Measurements from ENCODE around the gene VRK2.
"Not testable (repeated sequence)": the region's sequence is repeated elsewhere in the genome, so short reads cannot be mapped to it uniquely, and the experiment has no call there.

The VRK2 gene

DNA sequence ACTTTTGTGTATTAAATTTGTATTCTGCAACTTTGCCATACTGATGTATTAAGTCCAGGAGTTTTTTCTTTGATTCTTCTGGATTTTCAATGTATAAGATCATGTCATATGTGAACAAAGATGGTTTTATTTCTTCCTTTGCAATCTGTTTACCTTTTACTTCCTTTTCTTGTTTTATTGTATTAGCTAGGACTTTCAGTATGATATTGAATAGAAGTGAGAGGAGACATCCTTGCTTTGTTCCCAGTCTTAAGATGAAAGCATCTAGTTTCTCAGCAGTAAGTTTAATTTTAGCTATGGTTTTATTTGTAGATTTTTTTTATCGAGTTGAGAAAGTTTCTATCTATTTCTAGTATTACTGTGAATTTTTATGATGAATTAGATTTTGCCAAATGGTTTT is 25.5 kb downstream of the VRK2 start:
- TF ChIP-seq, protein P1, sequence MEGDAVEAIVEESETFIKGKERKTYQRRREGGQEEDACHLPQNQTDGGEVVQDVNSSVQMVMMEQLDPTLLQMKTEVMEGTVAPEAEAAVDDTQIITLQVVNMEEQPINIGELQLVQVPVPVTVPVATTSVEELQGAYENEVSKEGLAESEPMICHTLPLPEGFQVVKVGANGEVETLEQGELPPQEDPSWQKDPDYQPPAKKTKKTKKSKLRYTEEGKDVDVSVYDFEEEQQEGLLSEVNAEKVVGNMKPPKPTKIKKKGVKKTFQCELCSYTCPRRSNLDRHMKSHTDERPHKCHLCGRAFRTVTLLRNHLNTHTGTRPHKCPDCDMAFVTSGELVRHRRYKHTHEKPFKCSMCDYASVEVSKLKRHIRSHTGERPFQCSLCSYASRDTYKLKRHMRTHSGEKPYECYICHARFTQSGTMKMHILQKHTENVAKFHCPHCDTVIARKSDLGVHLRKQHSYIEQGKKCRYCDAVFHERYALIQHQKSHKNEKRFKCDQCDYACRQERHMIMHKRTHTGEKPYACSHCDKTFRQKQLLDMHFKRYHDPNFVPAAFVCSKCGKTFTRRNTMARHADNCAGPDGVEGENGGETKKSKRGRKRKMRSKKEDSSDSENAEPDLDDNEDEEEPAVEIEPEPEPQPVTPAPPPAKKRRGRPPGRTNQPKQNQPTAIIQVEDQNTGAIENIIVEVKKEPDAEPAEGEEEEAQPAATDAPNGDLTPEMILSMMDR (IDR thresholded peaks at IDR 0.05; ENCODE audit: control extremely low read depth, extremely low read depth, low read depth, missing control alignments): no peak
- CTCF ChIA-PET: no interaction called here
- no peak for DNase-seq (ENCODE audit: extremely low spot score)
- POLR2A ChIA-PET: no interaction called here

DNA sequence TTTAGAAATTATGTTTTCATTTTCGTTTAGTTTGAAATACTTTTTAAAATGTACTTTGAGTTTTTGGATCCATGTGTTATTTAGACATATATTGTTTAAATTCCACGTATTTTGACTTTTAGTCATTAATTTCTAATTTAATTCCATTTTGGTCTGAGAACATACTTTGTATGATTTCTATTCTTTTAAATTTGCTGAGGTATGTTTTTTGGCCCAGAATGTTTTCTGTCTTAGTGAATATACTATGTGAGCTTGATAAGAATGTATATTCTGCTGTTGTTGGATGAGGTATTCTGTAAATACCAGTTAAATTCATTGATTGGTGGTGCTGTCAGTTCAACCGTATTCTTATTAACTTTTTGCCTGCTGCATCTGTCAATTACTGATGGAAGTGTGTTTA is 26.4 kb downstream of the VRK2 start:
- no peak for DNase-seq (ENCODE audit: extremely low spot score)
- ChIA-PET CTCF (interaction anchor here (1.3 kb wide), 1 partner anchor 9 kb away, joined by 3 read pairs; no protein-coding TSS in a partner anchor), POLR2A (no interaction called here)
- TF ChIP-seq, protein P1 (IDR thresholded peaks at IDR 0.05; ENCODE audit: control extremely low read depth, extremely low read depth, low read depth, missing control alignments): no peak

DNA sequence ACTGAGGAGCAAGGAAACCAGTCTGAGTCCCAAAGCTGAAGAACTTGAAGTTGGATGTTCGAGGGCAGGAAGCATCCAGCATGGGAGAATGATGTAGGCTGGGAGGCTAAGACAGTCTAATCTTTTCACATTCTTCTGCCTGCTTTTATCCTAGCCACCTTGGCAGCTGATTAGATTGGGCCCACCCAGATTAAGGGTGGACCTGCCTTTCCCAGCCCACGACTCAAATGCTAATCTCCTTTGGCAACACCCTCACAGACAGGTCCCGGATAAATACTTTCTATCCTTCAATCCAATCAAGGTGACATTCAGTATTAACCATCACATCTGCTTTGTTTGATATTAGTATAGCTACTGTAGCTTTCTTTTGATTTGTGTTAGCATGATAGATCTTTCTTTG is 27.1 kb downstream of the VRK2 start:
- TF ChIP-seq, protein P1 (IDR thresholded peaks at IDR 0.05; ENCODE audit: control extremely low read depth, extremely low read depth, low read depth, missing control alignments): no peak
- POLR2A ChIA-PET: no interaction called here
- no peak for DNase-seq (ENCODE audit: extremely low spot score)
- CTCF ChIA-PET: interaction anchor here (1.3 kb wide), 1 partner anchor 8 kb away, joined by 3 read pairs; no protein-coding TSS in a partner anchor

DNA sequence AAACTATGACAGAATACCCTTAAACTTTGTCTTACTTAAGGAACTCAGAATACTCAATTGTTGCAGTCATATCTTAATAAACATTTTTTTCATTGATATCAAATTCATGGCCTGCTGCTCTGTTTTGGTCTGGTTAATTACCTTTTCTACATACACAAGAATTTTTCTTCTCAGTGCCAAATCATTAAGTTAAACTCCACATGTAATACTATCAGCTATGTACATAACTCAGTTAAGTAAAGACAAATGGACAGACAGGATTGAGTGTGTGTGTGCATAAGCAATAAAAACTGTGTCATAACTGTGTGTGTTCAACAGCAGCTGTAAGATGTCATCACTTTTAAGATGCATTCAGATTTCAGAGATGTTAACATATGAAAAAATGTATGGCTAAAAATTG is 34.4 kb downstream of the VRK2 start:
- TF ChIP-seq, protein P1 (IDR thresholded peaks at IDR 0.05; ENCODE audit: control extremely low read depth, extremely low read depth, low read depth, missing control alignments): no peak
- CTCF ChIA-PET: interaction anchor here (0.9 kb wide), 1 partner anchor 29 kb away, joined by 3 read pairs; no protein-coding TSS in a partner anchor
- POLR2A ChIA-PET: no interaction called here
- no peak for DNase-seq (ENCODE audit: extremely low spot score)

DNA sequence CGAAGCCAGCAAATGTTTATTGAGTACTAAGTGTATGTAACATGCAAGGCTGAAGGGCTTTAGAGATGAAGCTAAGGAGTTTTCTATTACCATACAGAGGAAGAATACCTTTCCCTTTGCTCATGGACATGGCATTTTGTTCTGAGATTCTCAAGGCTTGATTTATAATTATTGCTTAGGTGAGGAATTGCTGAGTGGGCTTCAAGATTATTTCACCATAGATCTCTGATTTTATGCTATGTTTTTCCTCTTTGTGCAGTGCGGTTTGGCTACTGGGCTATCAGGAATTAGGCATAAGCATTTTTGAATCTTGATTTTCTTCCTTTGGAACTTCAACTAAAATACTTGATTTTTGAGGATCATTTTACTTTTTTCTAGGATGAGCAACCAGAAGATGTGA is 42.5 kb downstream of the VRK2 start:
- ChIA-PET CTCF (interaction anchor here (1.1 to 1.5 kb wide), 2 partner anchors 9 to 13 kb away, joined by 3 to 5 read pairs; no protein-coding TSS in a partner anchor), POLR2A (no interaction called here)
- TF ChIP-seq, protein P1 (IDR thresholded peaks at IDR 0.05; ENCODE audit: control extremely low read depth, extremely low read depth, low read depth, missing control alignments): no peak
- no peak for DNase-seq (ENCODE audit: extremely low spot score)

DNA sequence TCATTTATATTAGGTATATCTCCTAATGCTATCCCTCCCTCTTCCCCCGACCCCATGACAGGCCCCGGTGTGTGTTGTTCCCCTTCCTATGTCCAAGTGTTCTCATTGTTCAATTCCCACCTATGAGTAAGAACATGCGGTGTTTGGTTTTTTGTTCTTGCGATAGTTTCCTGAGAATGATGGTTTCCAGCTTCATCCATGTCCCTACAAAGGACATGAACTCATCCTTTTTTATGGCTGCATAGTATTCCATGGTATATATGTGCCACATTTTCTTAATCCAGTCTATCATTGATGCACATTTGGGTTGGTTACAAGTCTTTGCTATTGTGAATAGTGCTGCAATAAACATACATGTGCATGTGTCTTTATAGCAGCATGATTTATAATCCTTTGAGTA is 46.2 kb downstream of the VRK2 start:
- DNase-seq (ENCODE audit: extremely low spot score); CTCF ChIA-PET; POLR2A ChIA-PET: not testable (repeated sequence)

DNA sequence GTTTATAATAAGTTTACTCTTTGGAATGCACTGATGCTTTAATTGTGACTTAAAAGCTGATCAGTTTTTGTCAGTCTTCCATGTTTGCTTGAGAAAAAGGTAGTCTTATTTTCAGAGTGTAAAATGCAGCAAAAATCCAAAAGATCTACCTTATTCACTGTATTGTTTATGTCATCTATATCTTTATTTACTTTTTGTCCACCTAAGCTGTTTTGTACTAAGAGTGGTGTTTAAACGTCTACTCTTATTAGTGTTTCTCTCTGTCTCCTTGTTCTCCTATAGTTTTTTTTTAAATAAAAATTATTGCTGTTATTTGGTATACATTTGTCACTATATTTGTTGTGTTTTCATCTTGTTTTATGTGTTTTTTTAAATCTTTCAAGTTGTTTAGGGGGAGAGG is 50.4 kb downstream of the VRK2 start:
- POLR2A ChIA-PET: no interaction called here

More for the DNA sequence above, 50.4 kb downstream of the VRK2 start:
- CTCF ChIA-PET: no interaction called here
- TF ChIP-seq, protein P1 (IDR thresholded peaks at IDR 0.05; ENCODE audit: control extremely low read depth, extremely low read depth, low read depth, missing control alignments): no peak
- DNase-seq (ENCODE audit: extremely low spot score): no peak

Data from GM10248 (cell line).